HL-60 (cell line): Measurements from ENCODE around the gene SCUBE1.

ENCODE experiments used
- DNase-seq, 2 experiments: peaks; one replicate each; pipeline ENCODE4 v3.0.0-alpha.2; 2010 to 2020; ENCODE audit warnings: low read depth in 1 of 2, low spot score in 1 of 2
- H3K27ac ChIP-seq: fragments of 250-450 bp; sonication (Bioruptor Pico); replicated peaks from 2 replicates; pipeline ENCODE4 v1.5.1; 2020; ENCODE audit warnings: mild to moderate bottlenecking, moderate library complexity
- H3K27me3 ChIP-seq: fragments of 250-450 bp; sonication (Bioruptor Pico); 2 replicates; pipeline ENCODE4 v1.5.1; 2021; ENCODE audit warnings: mild to moderate bottlenecking, moderate library complexity; ENCODE audit not compliant: insufficient read depth, poor library complexity, severe bottlenecking
- H3K4me3 ChIP-seq: replicated peaks from 2 replicates; pipeline ENCODE4 v1.5.1; 2011; ENCODE audit warnings: mild to moderate bottlenecking, control low read depth, low read length; ENCODE audit not compliant: insufficient read depth
- GABPA ChIP-seq: IDR thresholded peaks from 2 replicates; pipeline ENCODE4 v1.6.1; 2012; ENCODE audit warnings: low read depth
- POLR2AphosphoS5 ChIP-seq: IDR thresholded peaks from 2 replicates; pipeline ENCODE4 v1.6.1; 2012; ENCODE audit warnings: low read depth
- SPI1 ChIP-seq: IDR thresholded peaks from 2 replicates; pipeline ENCODE4 v1.6.1; 2012; ENCODE audit warnings: low read depth, mild to moderate bottlenecking, borderline replicate concordance
- TF ChIP-seq, protein P1 (sequence below): IDR thresholded peaks from one replicate; pipeline ENCODE4 v1.5.1; 2011; ENCODE audit warnings: low read length, control low read depth, inconsistent platforms; ENCODE audit not compliant: insufficient read depth
- TF ChIP-seq, protein P2 (sequence below): IDR thresholded peaks from 2 replicates; pipeline ENCODE4 v1.6.1; 2012; ENCODE audit warnings: low read depth; ENCODE audit not compliant: insufficient replicate concordance

The SCUBE1 gene

DNA sequence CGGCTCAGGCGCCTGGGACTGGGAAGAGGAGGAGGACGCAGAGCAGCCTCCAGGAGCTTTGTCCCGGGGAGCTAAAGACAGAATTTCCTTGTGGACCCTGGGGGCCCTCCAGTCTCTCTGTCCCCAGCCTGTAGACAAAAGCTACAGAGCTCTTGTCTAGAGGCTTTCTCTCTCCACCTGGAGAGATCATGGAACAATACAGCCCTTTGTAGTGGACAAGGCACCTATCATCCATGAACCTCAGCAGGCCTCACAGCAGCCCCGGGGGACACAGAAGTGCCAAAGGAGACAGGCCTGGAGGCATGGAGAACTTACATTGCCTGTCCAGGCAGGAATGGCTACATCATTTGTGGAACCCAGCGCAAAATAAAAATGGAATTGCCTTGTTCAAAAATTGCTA, 100.5 kb downstream of the SCUBE1 start:
- TF ChIP-seq POLR2AphosphoS5, result no peak
- no peak for TF ChIP-seq GABPA
- TF ChIP-seq, protein P1, sequence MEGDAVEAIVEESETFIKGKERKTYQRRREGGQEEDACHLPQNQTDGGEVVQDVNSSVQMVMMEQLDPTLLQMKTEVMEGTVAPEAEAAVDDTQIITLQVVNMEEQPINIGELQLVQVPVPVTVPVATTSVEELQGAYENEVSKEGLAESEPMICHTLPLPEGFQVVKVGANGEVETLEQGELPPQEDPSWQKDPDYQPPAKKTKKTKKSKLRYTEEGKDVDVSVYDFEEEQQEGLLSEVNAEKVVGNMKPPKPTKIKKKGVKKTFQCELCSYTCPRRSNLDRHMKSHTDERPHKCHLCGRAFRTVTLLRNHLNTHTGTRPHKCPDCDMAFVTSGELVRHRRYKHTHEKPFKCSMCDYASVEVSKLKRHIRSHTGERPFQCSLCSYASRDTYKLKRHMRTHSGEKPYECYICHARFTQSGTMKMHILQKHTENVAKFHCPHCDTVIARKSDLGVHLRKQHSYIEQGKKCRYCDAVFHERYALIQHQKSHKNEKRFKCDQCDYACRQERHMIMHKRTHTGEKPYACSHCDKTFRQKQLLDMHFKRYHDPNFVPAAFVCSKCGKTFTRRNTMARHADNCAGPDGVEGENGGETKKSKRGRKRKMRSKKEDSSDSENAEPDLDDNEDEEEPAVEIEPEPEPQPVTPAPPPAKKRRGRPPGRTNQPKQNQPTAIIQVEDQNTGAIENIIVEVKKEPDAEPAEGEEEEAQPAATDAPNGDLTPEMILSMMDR, result no peak
- no peak for TF ChIP-seq SPI1
- TF ChIP-seq, protein P2, sequence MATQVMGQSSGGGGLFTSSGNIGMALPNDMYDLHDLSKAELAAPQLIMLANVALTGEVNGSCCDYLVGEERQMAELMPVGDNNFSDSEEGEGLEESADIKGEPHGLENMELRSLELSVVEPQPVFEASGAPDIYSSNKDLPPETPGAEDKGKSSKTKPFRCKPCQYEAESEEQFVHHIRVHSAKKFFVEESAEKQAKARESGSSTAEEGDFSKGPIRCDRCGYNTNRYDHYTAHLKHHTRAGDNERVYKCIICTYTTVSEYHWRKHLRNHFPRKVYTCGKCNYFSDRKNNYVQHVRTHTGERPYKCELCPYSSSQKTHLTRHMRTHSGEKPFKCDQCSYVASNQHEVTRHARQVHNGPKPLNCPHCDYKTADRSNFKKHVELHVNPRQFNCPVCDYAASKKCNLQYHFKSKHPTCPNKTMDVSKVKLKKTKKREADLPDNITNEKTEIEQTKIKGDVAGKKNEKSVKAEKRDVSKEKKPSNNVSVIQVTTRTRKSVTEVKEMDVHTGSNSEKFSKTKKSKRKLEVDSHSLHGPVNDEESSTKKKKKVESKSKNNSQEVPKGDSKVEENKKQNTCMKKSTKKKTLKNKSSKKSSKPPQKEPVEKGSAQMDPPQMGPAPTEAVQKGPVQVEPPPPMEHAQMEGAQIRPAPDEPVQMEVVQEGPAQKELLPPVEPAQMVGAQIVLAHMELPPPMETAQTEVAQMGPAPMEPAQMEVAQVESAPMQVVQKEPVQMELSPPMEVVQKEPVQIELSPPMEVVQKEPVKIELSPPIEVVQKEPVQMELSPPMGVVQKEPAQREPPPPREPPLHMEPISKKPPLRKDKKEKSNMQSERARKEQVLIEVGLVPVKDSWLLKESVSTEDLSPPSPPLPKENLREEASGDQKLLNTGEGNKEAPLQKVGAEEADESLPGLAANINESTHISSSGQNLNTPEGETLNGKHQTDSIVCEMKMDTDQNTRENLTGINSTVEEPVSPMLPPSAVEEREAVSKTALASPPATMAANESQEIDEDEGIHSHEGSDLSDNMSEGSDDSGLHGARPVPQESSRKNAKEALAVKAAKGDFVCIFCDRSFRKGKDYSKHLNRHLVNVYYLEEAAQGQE, result no peak
- Histone ChIP-seq H3K4me3 (no peak overlapping the region), H3K27ac (no peak overlapping the region), H3K27me3 (no peaks in the 10 kb centered on the region)
- no peak for DNase-seq

DNA sequence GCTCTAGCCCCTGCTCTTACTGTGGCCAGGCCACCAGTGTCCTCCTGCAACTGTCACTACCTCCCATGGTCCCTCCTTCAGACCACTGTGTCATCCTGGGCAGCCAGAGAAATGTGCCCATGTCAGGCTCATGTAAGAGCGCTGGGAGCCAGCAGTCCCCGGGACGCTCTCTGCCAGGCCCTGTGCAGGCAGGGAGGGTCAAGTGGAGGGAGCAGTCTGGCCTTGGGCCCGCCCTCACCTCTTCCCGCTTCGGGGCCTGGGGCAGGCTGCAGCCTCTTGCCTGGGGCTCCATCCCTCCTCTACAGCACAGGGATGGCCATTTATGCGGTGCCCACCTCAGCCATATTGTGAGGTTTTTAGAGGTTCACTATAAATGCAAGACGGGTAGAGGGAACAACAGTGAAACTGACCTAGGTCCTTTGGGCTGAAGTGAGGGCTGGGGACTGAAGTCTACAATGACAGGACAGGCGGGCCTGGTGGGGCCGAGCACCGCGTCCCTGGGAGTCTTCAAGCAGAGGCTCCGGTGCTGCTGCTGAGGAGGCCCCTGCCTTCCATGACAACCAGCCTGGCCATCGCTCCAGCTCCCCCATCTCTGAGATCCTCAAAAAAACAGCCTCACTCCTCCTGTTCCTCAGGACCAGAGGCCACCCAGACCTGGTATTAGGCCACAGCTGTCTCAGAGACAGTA, 101.3 kb downstream of the SCUBE1 start:
- Histone ChIP-seq H3K4me3 (no peak overlapping the region), H3K27ac (no peak overlapping the region), H3K27me3 (no peaks in the 10 kb centered on the region)
- TF ChIP-seq SPI1, result no peak
- TF ChIP-seq, protein P1, result no peak
- TF ChIP-seq, protein P2, result no peak
- no peak for TF ChIP-seq POLR2AphosphoS5
- TF ChIP-seq GABPA, result no peak
- DNase-seq, result no peak

DNA sequence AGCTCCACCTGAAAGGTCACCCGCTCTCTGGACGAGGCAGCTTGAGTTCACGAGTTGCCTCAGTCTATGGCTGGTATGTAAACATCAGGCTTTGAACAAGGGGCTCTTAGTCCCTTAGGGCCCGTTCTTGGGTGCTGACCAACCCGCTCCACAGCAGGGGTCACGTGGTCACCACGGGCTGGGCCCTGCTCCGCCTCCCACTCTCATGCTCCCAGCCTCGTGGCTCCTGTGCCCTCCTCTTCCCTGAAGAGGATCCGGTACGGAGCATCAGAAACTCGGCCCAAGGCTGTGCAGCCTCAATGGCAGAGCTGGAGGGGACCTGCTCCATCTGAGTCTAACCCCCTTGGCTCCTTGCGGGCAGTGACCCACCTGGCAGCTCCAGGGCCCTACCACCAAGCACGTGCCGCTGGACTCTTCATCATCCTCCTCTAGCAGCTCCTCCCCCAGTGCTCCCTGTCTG, 102.0 kb downstream of the SCUBE1 start:
- Histone ChIP-seq H3K27ac (no peak overlapping the region), H3K27me3 (no peaks in the 10 kb centered on the region), H3K4me3 (no peak overlapping the region)
- TF ChIP-seq, protein P2, result no peak
- no peak for DNase-seq
